Bone marrow (tissue), 2 donors: Measurements from ENCODE around the gene POLG2.
"Not testable (repeated sequence)": the region's sequence is repeated elsewhere in the genome, so short reads cannot be mapped to it uniquely, and the experiment has no call there.

Source experiments
- DNase-seq, 2 donors: peaks; one replicate each; lab custom pipeline; 2025; lab: John Stamatoyannopoulos, UW

The POLG2 gene

GRCh38 chr17:64505340-64506200 lies 8.7 kb upstream of the POLG2 start:
- peak; percentile 71 to 82 for DNase-seq

- DNase-seq, result no peak
Observed at GRCh38 chr17:64504769-64505339, 8.0 kb upstream of the POLG2 start.

- no peak for DNase-seq
Observed at GRCh38 chr17:64503821-64504768, 7.2 kb upstream of the POLG2 start.

- no peak for DNase-seq
Observed at GRCh38 chr17:64503341-64503740, 6.5 kb upstream of the POLG2 start.

- DNase-seq, result no peak
Observed at GRCh38 chr17:64502809-64503208, 6.0 kb upstream of the POLG2 start.

- DNase-seq, result no peak
Observed at GRCh38 chr17:64502021-64502420, 5.2 kb upstream of the POLG2 start.

- DNase-seq, result no peak
Observed at GRCh38 chr17:64500862-64501765, 4.3 kb upstream of the POLG2 start.

GRCh38 chr17:64500487-64500859 lies 3.6 kb upstream of the POLG2 start:
- no peak for DNase-seq

GRCh38 chr17:64499805-64500486 lies 3.1 kb upstream of the POLG2 start:
- DNase-seq, result no peak

GRCh38 chr17:64498308-64499203 lies 1.7 kb upstream of the POLG2 start:
- no peak for DNase-seq

GRCh38 chr17:64497565-64498035 lies 746 bp upstream of the POLG2 start:
- no peak for DNase-seq

- no peak for DNase-seq
Observed at GRCh38 chr17:64496348-64496785, 487 bp downstream of the POLG2 start.

- DNase-seq, result not testable (repeated sequence)
Observed at GRCh38 chr17:64495300-64495699, 1.6 kb downstream of the POLG2 start.

- DNase-seq, result no peak
Observed at GRCh38 chr17:64494121-64494520, 2.7 kb downstream of the POLG2 start.

- no peak for DNase-seq
Observed at GRCh38 chr17:64492481-64493109, 4.3 kb downstream of the POLG2 start.

GRCh38 chr17:64491994-64492393 lies 4.9 kb downstream of the POLG2 start:
- no peak for DNase-seq

GRCh38 chr17:64491034-64491860 lies 5.6 kb downstream of the POLG2 start:
- DNase-seq, result peak in 1 of 2 donors; percentile 66

GRCh38 chr17:64488301-64488700 lies 8.6 kb downstream of the POLG2 start:
- DNase-seq, result no peak
